GM19395 (cell line): Measurements from ENCODE around the gene CDC123.
"Not testable (repeated sequence)": the region's sequence is repeated elsewhere in the genome, so short reads cannot be mapped to it uniquely, and the experiment has no call there.

ENCODE experiments used
- ATAC-seq: cut with Tn5 transposase; IDR thresholded peaks from one replicate; pipeline ENCODE4 v1.9.1; 2021; ENCODE audit warnings: mild to moderate bottlenecking, moderate library complexity; ENCODE audit not compliant: unreplicated experiment

Gene CDC123

GRCh38 chr10:12188656-12189055 lies 7.3 kb upstream of the CDC123 start:
- no peak for ATAC-seq

GRCh38 chr10:12189426-12189825 lies 6.6 kb upstream of the CDC123 start:
- ATAC-seq, result no peak

- ATAC-seq, result no peak
Observed at GRCh38 chr10:12191715-12192114, 4.3 kb upstream of the CDC123 start.

- no peak for ATAC-seq
Observed at GRCh38 chr10:12193193-12193592, 2.8 kb upstream of the CDC123 start.

- no peak for ATAC-seq
Observed at GRCh38 chr10:12194752-12195271, 1.2 kb upstream of the CDC123 start.

GRCh38 chr10:12195281-12195602 lies 746 bp upstream of the CDC123 start:
- ATAC-seq, result peak; percentile 12

- ATAC-seq, result no peak
Observed at GRCh38 chr10:12196531-12197211, 683 bp downstream of the CDC123 start.

- ATAC-seq, result no peak
Observed at GRCh38 chr10:12198156-12198555, 2.2 kb downstream of the CDC123 start.

GRCh38 chr10:12200850-12201249 lies 4.9 kb downstream of the CDC123 start:
- no peak for ATAC-seq

- no peak for ATAC-seq
Observed at GRCh38 chr10:12201543-12201942, 5.6 kb downstream of the CDC123 start.

GRCh38 chr10:12202226-12202625 lies 6.2 kb downstream of the CDC123 start:
- ATAC-seq, result no peak

- no peak for ATAC-seq
Observed at GRCh38 chr10:12205082-12205481, 9.1 kb downstream of the CDC123 start.

- ATAC-seq, result no peak
Observed at GRCh38 chr10:12207114-12207513, 11.1 kb downstream of the CDC123 start.

GRCh38 chr10:12208460-12208859 lies 12.5 kb downstream of the CDC123 start:
- no peak for ATAC-seq

GRCh38 chr10:12212454-12212853 lies 16.5 kb downstream of the CDC123 start:
- no peak for ATAC-seq

- ATAC-seq, result no peak
Observed at GRCh38 chr10:12213621-12214020, 17.6 kb downstream of the CDC123 start.

GRCh38 chr10:12214093-12214492 lies 18.1 kb downstream of the CDC123 start:
- ATAC-seq, result no peak

GRCh38 chr10:12214763-12215218 lies 18.8 kb downstream of the CDC123 start:
- ATAC-seq, result no peak

- ATAC-seq, result no peak
Observed at GRCh38 chr10:12218991-12219390, 23.0 kb downstream of the CDC123 start.

- ATAC-seq, result no peak
Observed at GRCh38 chr10:12221323-12222298, 25.6 kb downstream of the CDC123 start.

- no peak for ATAC-seq
Observed at GRCh38 chr10:12225444-12225843, 29.5 kb downstream of the CDC123 start.

- ATAC-seq, result not testable (repeated sequence)
Observed at GRCh38 chr10:12226438-12226837, 30.4 kb downstream of the CDC123 start.
